Neuronal stem cell (in vitro differentiated cells): Measurements from ENCODE around the gene GLG1.

Experiments used
- DNase-seq: peaks from one replicate; pipeline ENCODE4 v3.0.0-alpha.2; 2013; ENCODE audit warnings: low spot score
- H2AFZ ChIP-seq: one replicate; pipeline ENCODE4 v1.6.1; 2013; ENCODE audit warnings: mild to moderate bottlenecking, low read length, inconsistent platforms
- H2AK5ac ChIP-seq: 2 replicates; pipeline ENCODE4 v1.6.1; 2013; ENCODE audit warnings: low read depth, mild to moderate bottlenecking, inconsistent platforms, low read length, moderate library complexity, mixed read lengths
- H2BK120ac ChIP-seq: 2 replicates; pipeline ENCODE4 v1.6.1; 2013; ENCODE audit warnings: low read depth, mild to moderate bottlenecking, inconsistent platforms, low read length, moderate library complexity, mixed read lengths
- H2BK12ac ChIP-seq: one replicate; pipeline ENCODE4 v1.6.1; 2013; ENCODE audit warnings: low read length, inconsistent platforms
- H2BK15ac ChIP-seq: 2 replicates; pipeline ENCODE4 v1.6.1; 2013; ENCODE audit warnings: mild to moderate bottlenecking, low read length, inconsistent platforms, mixed read lengths
- H2BK5ac ChIP-seq: one replicate; pipeline ENCODE4 v1.6.1; 2013; ENCODE audit warnings: inconsistent platforms, mild to moderate bottlenecking, low read length, moderate library complexity
- H3K14ac ChIP-seq: one replicate; pipeline ENCODE4 v1.6.1; 2013; ENCODE audit warnings: low read length, inconsistent platforms
- H3K18ac ChIP-seq: 2 replicates; pipeline ENCODE4 v1.6.1; 2013; ENCODE audit warnings: low read length, inconsistent platforms
- H3K23ac ChIP-seq: 2 replicates; pipeline ENCODE4 v1.6.1; 2013; ENCODE audit warnings: low read depth, mild to moderate bottlenecking, mixed read lengths, low read length, inconsistent platforms; ENCODE audit not compliant: poor library complexity
- H3K27ac ChIP-seq: replicated peaks from 3 replicates; pipeline ENCODE4 v1.5.1; 2013; ENCODE audit warnings: low read length, inconsistent platforms
- H3K27me3 ChIP-seq, 3 experiments: 2 replicates each; pipeline ENCODE4 v1.6.1; 2013; ENCODE audit warnings: low read length in 3 of 3, mild to moderate bottlenecking in 2 of 3, inconsistent platforms in 1 of 3, low read depth in 1 of 3, mixed read lengths in 1 of 3, moderate library complexity in 1 of 3; ENCODE audit not compliant: control insufficient read depth in 3 of 3, insufficient read depth in 3 of 3
- H3K36me3 ChIP-seq, 2 donors: replicated peaks in 1 of 2; 2 replicates each; pipeline ENCODE4 v1.6.1; 2013; ENCODE audit warnings: low read length in 2 of 2; ENCODE audit not compliant: control insufficient read depth in 2 of 2, insufficient read depth in 2 of 2
- H3K4ac ChIP-seq: 2 replicates; pipeline ENCODE4 v1.6.1; 2013; ENCODE audit warnings: inconsistent platforms, mild to moderate bottlenecking, low read length, moderate library complexity
- H3K4me1 ChIP-seq, 2 donors: 1 replicate in 1 of 2; 2 replicates in 1 of 2; pipeline ENCODE4 v1.6.1; 2013; ENCODE audit warnings: low read length in 2 of 2, low read depth in 1 of 2; ENCODE audit not compliant: control insufficient read depth in 2 of 2, insufficient read depth in 1 of 2
- H3K4me2 ChIP-seq: one replicate; pipeline ENCODE4 v1.6.1; 2013; ENCODE audit warnings: mild to moderate bottlenecking, low read length, inconsistent platforms; ENCODE audit not compliant: insufficient read depth, poor library complexity, severe bottlenecking
- H3K4me3 ChIP-seq, 2 donors: 2 replicates each; pipeline ENCODE4 v1.5.1; 2013; ENCODE audit warnings: low read length in 2 of 2, mild to moderate bottlenecking in 2 of 2, inconsistent platforms in 1 of 2, moderate library complexity in 1 of 2
- H3K79me1 ChIP-seq: one replicate; pipeline ENCODE4 v1.6.1; 2013; ENCODE audit warnings: low read depth, mild to moderate bottlenecking, inconsistent platforms, low read length, moderate library complexity
- H3K9ac ChIP-seq: one replicate; pipeline ENCODE4 v1.6.1; 2013; ENCODE audit warnings: mild to moderate bottlenecking, low read depth, low read length, inconsistent platforms; ENCODE audit not compliant: poor library complexity
- H3K9me3 ChIP-seq, 2 donors: replicated peaks in 1 of 2; 2 replicates each; pipeline versions ENCODE3 to v1.6.1; 2013; ENCODE audit warnings: low read length in 2 of 2, mild to moderate bottlenecking in 2 of 2, inconsistent platforms in 1 of 2, low read depth in 1 of 2, mixed read lengths in 1 of 2, moderate library complexity in 1 of 2; ENCODE audit not compliant: control insufficient read depth in 2 of 2, insufficient read depth in 1 of 2
- H4K8ac ChIP-seq: one replicate; pipeline ENCODE4 v1.6.1; 2013; ENCODE audit warnings: low read depth, mild to moderate bottlenecking, inconsistent platforms, low read length, moderate library complexity
- H4K91ac ChIP-seq: one replicate; pipeline ENCODE4 v1.6.1; 2013; ENCODE audit warnings: low read length, low read depth, mild to moderate bottlenecking, inconsistent platforms; ENCODE audit not compliant: poor library complexity
- WGBS, 2 donors: extraction: QIAGEN DNeasy Blood & Tissue Kit; methylation state at CpG; one replicate each; pipeline ENCODE4 v1.1.7; 2013; ENCODE audit warnings: missing lambda C conversion rate in 2 of 2, mixed read lengths in 1 of 2; ENCODE audit not compliant: insufficient read length in 2 of 2, insufficient replicate concordance in 1 of 2; ENCODE audit errors: extremely low coverage in 2 of 2; 5-methylcytosine and 5-hydroxymethylcytosine counted together

Gene GLG1

DNA sequence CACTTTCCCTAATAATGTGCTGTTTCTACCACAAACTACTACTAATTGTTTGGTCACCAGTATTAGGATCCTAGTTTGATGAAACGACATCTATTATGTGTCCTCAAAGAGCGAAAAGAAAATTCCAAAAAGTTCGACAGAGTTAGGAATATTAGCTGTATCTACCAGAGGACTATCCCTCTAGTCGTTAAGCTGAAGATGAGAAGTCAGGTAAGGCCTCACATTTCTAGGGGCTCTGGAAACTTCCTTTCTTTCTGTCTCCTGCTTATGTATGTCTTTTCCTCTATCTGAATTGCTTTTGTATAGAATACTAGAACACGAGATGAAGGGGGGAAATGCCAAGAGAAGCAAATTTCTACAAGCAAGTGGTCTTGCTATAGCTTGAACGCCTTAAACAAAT is 1.6 kb downstream of the GLG1 start:
- WGBS, 2 donors: no CpG with 5 or more reads among the region's 6 CpGs
- Histone ChIP-seq H3K4me1 (peaks cover 4 to 9% of the 10 kb centered on the region in 2 donors), H3K18ac (no peak overlapping the region), H3K9me3 (peaks cover 0 to 2% of the 10 kb centered on the region in 2 donors), H3K4me2 (no peak overlapping the region), H2AK5ac (no peak overlapping the region), H3K79me1 (peaks cover 13% of the 10 kb centered on the region), H3K36me3 (peaks cover 0 to under 1% of the 10 kb centered on the region in 2 donors), H2BK5ac (no peak overlapping the region), H3K27me3 (no peaks in the 10 kb centered on the region), H3K9ac (no peak overlapping the region), H2BK15ac (no peak overlapping the region), H4K91ac (no peak overlapping the region), H2AFZ (no peak overlapping the region), H3K4ac (no peak overlapping the region), H2BK120ac (no peak overlapping the region), H3K23ac (no peak overlapping the region), H4K8ac (no peak overlapping the region), H3K14ac (no peak overlapping the region), H3K27ac (no peak overlapping the region), H2BK12ac (no peak overlapping the region), H3K4me3 (peak overlapping the region in 1 of 2 donors; percentile 68)
- no peak for DNase-seq

DNA sequence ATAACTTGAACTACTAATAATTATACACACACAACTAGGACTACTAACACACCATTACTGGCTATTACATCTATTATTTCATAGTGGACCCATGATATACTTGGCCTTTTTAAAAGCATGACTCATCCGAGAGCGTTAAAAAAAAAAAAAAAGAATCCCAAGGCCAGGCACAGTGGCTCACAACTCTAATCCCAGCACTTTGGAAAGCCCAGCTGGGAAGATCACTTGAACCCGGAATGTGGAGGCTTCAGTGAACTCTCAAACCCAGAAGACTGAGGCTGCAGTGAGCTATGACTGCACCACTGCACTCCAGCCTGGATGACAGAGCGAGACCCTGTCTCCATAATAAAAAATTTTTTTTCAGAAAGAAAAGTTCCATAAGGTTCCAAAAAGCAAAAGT is 3.1 kb downstream of the GLG1 start:
- Histone ChIP-seq H4K8ac (no peak overlapping the region), H3K4me3 (no peak overlapping the region), H3K23ac (no peak overlapping the region), H3K4me2 (no peak overlapping the region), H2BK12ac (no peak overlapping the region), H3K27ac (no peak overlapping the region), H3K4me1 (peaks cover 4 to 9% of the 10 kb centered on the region in 2 donors), H3K9ac (no peak overlapping the region), H3K36me3 (peaks cover 0 to 7% of the 10 kb centered on the region in 2 donors), H3K9me3 (no peaks in the 10 kb centered on the region), H3K14ac (no peak overlapping the region), H2AK5ac (no peak overlapping the region), H2AFZ (no peak overlapping the region), H3K18ac (no peak overlapping the region), H2BK15ac (no peak overlapping the region), H4K91ac (no peak overlapping the region), H3K27me3 (no peaks in the 10 kb centered on the region), H2BK120ac (no peak overlapping the region), H3K4ac (no peak overlapping the region), H2BK5ac (no peak overlapping the region), H3K79me1 (peaks cover 15% of the 10 kb centered on the region)
- DNase-seq: no peak
- WGBS, 2 donors: no CpG with 5 or more reads among the region's 4 CpGs

GRCh38 chr16:74601126-74601871 is 5.6 kb downstream of the GLG1 start:
- Histone ChIP-seq H3K4me2 (no peak overlapping the region), H2BK120ac (no peak overlapping the region)

DNA sequence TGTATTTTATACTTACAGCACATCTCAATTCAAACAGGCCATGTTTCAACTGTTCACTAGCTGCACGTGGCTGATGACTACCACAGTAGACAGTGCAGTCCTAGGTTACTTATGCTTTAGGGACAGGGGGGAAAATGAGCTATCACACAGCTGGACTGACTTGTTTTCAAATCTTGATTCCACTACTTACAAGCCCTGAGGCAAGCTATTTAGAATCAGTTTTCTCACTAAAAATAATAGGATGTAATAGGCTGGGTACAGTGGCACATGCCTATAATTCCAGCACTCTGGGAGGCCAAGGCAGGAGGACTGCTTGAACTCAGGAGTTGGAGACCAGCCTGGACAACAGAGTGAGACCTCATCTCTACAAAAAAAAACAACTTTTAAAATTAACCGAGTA is 10.3 kb downstream of the GLG1 start:
- Histone ChIP-seq H3K4me2 (no peak overlapping the region), H2BK12ac (no peak overlapping the region)

More at GRCh38 chr16:74601126-74601871, 5.6 kb downstream of the GLG1 start:
- H3K4me1 ChIP-seq: peaks cover 0 to 5% of the 10 kb centered on the region in 2 donors
- H2BK5ac ChIP-seq: no peak overlapping the region
- no peak overlapping the region for H3K4me3 ChIP-seq
- WGBS, 2 donors: no CpG with 5 or more reads among the region's 9 CpGs
- H3K23ac ChIP-seq: no peak overlapping the region
- H3K14ac ChIP-seq: no peak overlapping the region
- H3K79me1 ChIP-seq: peaks cover 12% of the 10 kb centered on the region
- H2BK15ac ChIP-seq: no peak overlapping the region
- H2BK12ac ChIP-seq: no peak overlapping the region
- H3K18ac ChIP-seq: no peak overlapping the region
- peaks cover 0 to 20% of the 10 kb centered on the region in 2 donors for H3K36me3 ChIP-seq
- no peak overlapping the region for H4K91ac ChIP-seq
- no peak overlapping the region for H2AFZ ChIP-seq
- no peak overlapping the region for H2AK5ac ChIP-seq
- no peaks in the 10 kb centered on the region for H3K27me3 ChIP-seq
- no peak overlapping the region for H3K9ac ChIP-seq
- no peak overlapping the region for H4K8ac ChIP-seq
- no peak overlapping the region for H3K4ac ChIP-seq
- peaks cover 0 to 3% of the 10 kb centered on the region in 2 donors for H3K9me3 ChIP-seq
- DNase-seq: no peak
- no peak overlapping the region for H3K27ac ChIP-seq

More for the DNA sequence above, 10.3 kb downstream of the GLG1 start:
- H3K27ac ChIP-seq: no peak overlapping the region
- no CpG with 5 or more reads among the region's 2 CpGs for WGBS, 2 donors
- DNase-seq: no peak
- no peak overlapping the region for H3K9ac ChIP-seq
- H3K36me3 ChIP-seq: peaks cover 2 to 20% of the 10 kb centered on the region in 2 donors
- H2AK5ac ChIP-seq: no peak overlapping the region
- no peak overlapping the region for H2BK5ac ChIP-seq
- no peak overlapping the region for H3K4me3 ChIP-seq
- H4K8ac ChIP-seq: no peak overlapping the region
- no peak overlapping the region for H4K91ac ChIP-seq
- no peak overlapping the region for H3K4ac ChIP-seq
- no peaks in the 10 kb centered on the region for H3K4me1 ChIP-seq
- no peak overlapping the region for H3K23ac ChIP-seq
- H2BK120ac ChIP-seq: no peak overlapping the region
- peaks cover 6% of the 10 kb centered on the region for H3K79me1 ChIP-seq
- H3K14ac ChIP-seq: no peak overlapping the region
- H3K27me3 ChIP-seq: no peaks in the 10 kb centered on the region
- no peak overlapping the region for H2BK15ac ChIP-seq
- H2AFZ ChIP-seq: no peak overlapping the region
- H3K9me3 ChIP-seq: peaks cover 0 to 3% of the 10 kb centered on the region in 2 donors
- H3K18ac ChIP-seq: no peak overlapping the region
